Testis (tissue), 2 donors: Measurements from ENCODE around the gene RBM42.

Source experiments
- POLR2A ChIP-seq: fragments of 450-650 bp; IDR thresholded peaks from one replicate; pipeline ENCODE4 v1.6.1; 2017; ENCODE audit warnings: antibody characterized with exemption, mild to moderate bottlenecking, moderate library complexity
- TF ChIP-seq, protein P1 (sequence below), 3 experiments: fragments of 450-650 bp in 2 of 3; fragments of 200-600 bp in 1 of 3; sonication (generic) in 1 of 3; IDR thresholded peaks; one replicate each; pipeline ENCODE4 v1.5.1; 2016 to 2019; ENCODE audit warnings: antibody characterized with exemption in 3 of 3, mild to moderate bottlenecking in 2 of 3, moderate library complexity in 1 of 3

DNA sequence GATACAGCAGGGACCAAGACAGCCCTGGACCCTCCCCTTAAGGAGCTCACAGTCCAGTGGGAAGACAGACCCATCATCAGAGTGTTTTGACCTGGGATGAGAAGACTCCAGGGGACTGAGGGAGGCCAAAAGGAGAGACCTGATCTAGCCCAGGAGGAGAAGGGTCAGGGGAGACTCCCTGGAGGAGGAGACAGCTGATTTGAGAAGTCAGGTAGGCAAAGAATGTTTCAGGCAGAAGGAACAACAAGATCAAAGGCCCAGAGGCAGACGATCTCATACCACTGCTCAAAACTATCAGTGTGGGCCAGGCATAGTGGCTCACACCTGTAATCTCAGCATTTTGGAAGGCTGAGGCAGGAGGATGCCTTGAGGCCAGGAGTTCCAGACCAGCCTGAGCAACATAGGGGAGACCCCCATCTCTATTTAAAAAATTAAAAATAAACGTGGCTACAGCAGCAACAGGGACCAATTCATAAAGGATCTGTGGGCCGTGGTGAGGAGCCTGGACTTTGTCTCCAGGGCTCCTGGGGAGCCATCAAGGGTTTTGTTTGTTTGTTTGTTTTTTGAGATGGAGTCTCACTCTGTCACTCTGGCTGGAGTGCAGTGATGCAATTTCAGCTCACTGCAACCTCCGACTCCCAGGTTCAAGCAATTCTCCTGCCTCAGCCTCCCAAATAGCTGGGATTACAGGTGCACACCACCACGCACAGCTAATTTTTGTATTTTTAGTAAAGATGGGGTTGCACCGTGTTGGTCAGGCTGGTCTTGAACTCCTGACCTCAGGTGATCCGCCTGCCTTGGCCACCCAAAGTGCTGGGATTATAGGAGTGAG lies 17.1 kb downstream of the RBM42 start:
- TF ChIP-seq, protein P1, sequence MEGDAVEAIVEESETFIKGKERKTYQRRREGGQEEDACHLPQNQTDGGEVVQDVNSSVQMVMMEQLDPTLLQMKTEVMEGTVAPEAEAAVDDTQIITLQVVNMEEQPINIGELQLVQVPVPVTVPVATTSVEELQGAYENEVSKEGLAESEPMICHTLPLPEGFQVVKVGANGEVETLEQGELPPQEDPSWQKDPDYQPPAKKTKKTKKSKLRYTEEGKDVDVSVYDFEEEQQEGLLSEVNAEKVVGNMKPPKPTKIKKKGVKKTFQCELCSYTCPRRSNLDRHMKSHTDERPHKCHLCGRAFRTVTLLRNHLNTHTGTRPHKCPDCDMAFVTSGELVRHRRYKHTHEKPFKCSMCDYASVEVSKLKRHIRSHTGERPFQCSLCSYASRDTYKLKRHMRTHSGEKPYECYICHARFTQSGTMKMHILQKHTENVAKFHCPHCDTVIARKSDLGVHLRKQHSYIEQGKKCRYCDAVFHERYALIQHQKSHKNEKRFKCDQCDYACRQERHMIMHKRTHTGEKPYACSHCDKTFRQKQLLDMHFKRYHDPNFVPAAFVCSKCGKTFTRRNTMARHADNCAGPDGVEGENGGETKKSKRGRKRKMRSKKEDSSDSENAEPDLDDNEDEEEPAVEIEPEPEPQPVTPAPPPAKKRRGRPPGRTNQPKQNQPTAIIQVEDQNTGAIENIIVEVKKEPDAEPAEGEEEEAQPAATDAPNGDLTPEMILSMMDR (IDR thresholded peaks at IDR 0.05), result no peak
- TF ChIP-seq POLR2A, result no peak
